K562 (cell line): ENCODE measurements around the gene KRT16.
"Not testable (repeated sequence)": the region's sequence is repeated elsewhere in the genome, so short reads cannot be mapped to it uniquely, and the experiment has no call there.

ENCODE experiments used
- CREB1 ChIP-seq, 2 experiments: sonication (generic) in 1 of 2; formaldehyde crosslinking in 1 of 2; IDR thresholded peaks; 2 replicates each; pipeline versions ENCODE4 v1.6.1 to v1.8.0; 2012 to 2022; ENCODE audit warnings: inconsistent platforms in 1 of 2, mild to moderate bottlenecking in 1 of 2, missing genetic modification reagents in 1 of 2, moderate library complexity in 1 of 2
- FOXM1 ChIP-seq, 2 experiments: fragments of 450-650 bp in 1 of 2; sonication (generic) in 1 of 2; formaldehyde crosslinking in 1 of 2; IDR thresholded peaks; 2 replicates each; pipeline versions ENCODE4 v1.6.1 to v1.9.0; 2017 to 2022; ENCODE audit warnings: low read depth in 2 of 2, mild to moderate bottlenecking in 2 of 2, missing genetic modification reagents in 1 of 2, moderate library complexity in 1 of 2
- KAT7 ChIP-seq: sonication (generic); formaldehyde crosslinking; IDR thresholded peaks from 2 replicates; pipeline ENCODE4 v1.8.0; 2022; ENCODE audit warnings: missing genetic modification reagents, mild to moderate bottlenecking, borderline replicate concordance
- NFE2L1 ChIP-seq: fragments of 450-650 bp; IDR thresholded peaks from 2 replicates; pipeline ENCODE4 v1.6.1; 2016; ENCODE audit warnings: missing genetic modification characterization, low read depth, mild to moderate bottlenecking, missing compliant biosample characterization, moderate library complexity, borderline replicate concordance
- NR2C2 ChIP-seq, 2 experiments: fragments of 200-800 bp in 1 of 2; sonication (Bioruptor generic) in 1 of 2; sonication (generic) in 1 of 2; formaldehyde crosslinking in 1 of 2; IDR thresholded peaks; 2 replicates each; pipeline versions ENCODE4 v1.6.1 to v1.8.0; 2016 to 2022; ENCODE audit warnings: mild to moderate bottlenecking in 1 of 2, missing compliant biosample characterization in 1 of 2, missing genetic modification characterization in 1 of 2, missing genetic modification reagents in 1 of 2
- NR3C1 ChIP-seq: sonication (generic); formaldehyde crosslinking; IDR thresholded peaks from 2 replicates; pipeline ENCODE4 v1.8.1; 2022; ENCODE audit warnings: missing genetic modification reagents
- YBX1 ChIP-seq: fragments of 450-650 bp; IDR thresholded peaks from 2 replicates; pipeline ENCODE4 v1.7.1; 2016; ENCODE audit warnings: mild to moderate bottlenecking
- ZBED1 ChIP-seq: IDR thresholded peaks from 2 replicates; pipeline ENCODE4 v1.6.1; 2014
- ZNF609 ChIP-seq: sonication (generic); formaldehyde crosslinking; IDR thresholded peaks from 2 replicates; pipeline ENCODE4 v1.8.1; 2023; ENCODE audit warnings: missing genetic modification reagents, mild to moderate bottlenecking, borderline replicate concordance

- TF ChIP-seq NR2C2 (CRISPR knock-in tag; IDR thresholded peaks at IDR 0.05); NR2C2 (tag; IDR thresholded peaks at IDR 0.05); ZBED1; ZNF609 (CRISPR knock-in tag); NFE2L1 (tag); YBX1; KAT7 (CRISPR knock-in tag); NR3C1 (CRISPR knock-in tag); CREB1 (IDR thresholded peaks at IDR 0.05); CREB1 (CRISPR knock-in tag; IDR thresholded peaks at IDR 0.05); FOXM1 (IDR thresholded peaks at IDR 0.05; ENCODE audit: low read depth); FOXM1 (CRISPR knock-in tag; IDR thresholded peaks at IDR 0.05; ENCODE audit: low read depth): not testable (repeated sequence)
Measured at GRCh38 chr17:41584331-41584927, 28.1 kb downstream of the KRT16 start.
